GM12878 (cell line): ENCODE results near the gene COMT. TPM values are rescaled to one million over a fixed set of nuclear protein-coding genes. Genes with fewer than 3 reads are reported as not detected.

ENCODE experiments used
- ATAC-seq: fragments of 200-7000 bp; cut with Tn5 transposase; 3 replicates; pipeline ENCODE4 v1.9.1; 2020; ENCODE audit warnings: mild to moderate bottlenecking, moderate library complexity
- BruUV-seq: library from RNA; stranded (reverse); fragments of 400-500 nt; replicated peaks from 2 replicates; lab custom pipeline; 2021; lab: Mats Ljungman, UMichigan
- CTCF ChIA-PET: fragments of 300-600 bp; sonication (Branson Sonifier 250); formaldehyde crosslinking; extraction: SDS; loops from one replicate; lab custom pipeline; 2021; ENCODE audit warnings: inconsistent platforms; lab: Yijun Ruan, JAX
- POLR2A ChIA-PET: fragments of 350-600 bp; formaldehyde crosslinking; extraction: SDS; loops from one replicate; lab custom pipeline; 2021; ENCODE audit warnings: inconsistent platforms; lab: Charles Lee
- RAD21 ChIA-PET: fragments of 300-600 bp; sonication (Branson Sonifier 250); formaldehyde crosslinking; loops from one replicate; lab custom pipeline; 2023; ENCODE audit warnings: antibody characterized with exemption; ENCODE audit not compliant: unreplicated experiment; lab: Charles Lee
- SMC1A ChIA-PET: fragments of 300-600 bp; sonication (Branson Sonifier 250); formaldehyde crosslinking; loops from one replicate; lab custom pipeline; 2023; ENCODE audit not compliant: unreplicated experiment, uncharacterized antibody; lab: Charles Lee
- DNase-seq: peaks from one replicate; pipeline ENCODE4 v3.0.0-alpha.2; 2011; ENCODE audit warnings: low read depth, low spot score
- FAIRE-seq: peaks from 3 replicates; lab custom pipeline; 2011; peaks lifted over from hg19 to GRCh38; lab: Jason Lieb, UNC
- H2AFZ ChIP-seq: 2 replicates; pipeline ENCODE4 v1.6.0; 2011; ENCODE audit warnings: low read depth, low read length, control low read depth; ENCODE audit not compliant: control insufficient read depth
- H3K27ac ChIP-seq: 2 replicates; pipeline ENCODE4 v1.5.1; 2011; ENCODE audit warnings: control low read depth; ENCODE audit not compliant: control insufficient read depth, insufficient read depth
- H3K27me3 ChIP-seq, 2 experiments: replicated peaks in 1 of 2; 2 replicates each; pipeline versions ENCODE4 v1.6.0 to v1.6.1; 2011; ENCODE audit warnings: low read length in 1 of 2; ENCODE audit not compliant: control insufficient read depth in 2 of 2, insufficient read depth in 2 of 2
- H3K36me3 ChIP-seq, 2 experiments: 2 replicates each; pipeline ENCODE4 v1.5.1; 2011; ENCODE audit warnings: low read length in 1 of 2; ENCODE audit not compliant: control insufficient read depth in 2 of 2, insufficient read depth in 2 of 2
- H3K4me1 ChIP-seq: 2 replicates; pipeline ENCODE4 v1.6.1; 2011; ENCODE audit warnings: mild to moderate bottlenecking, low read length, moderate library complexity, mixed read lengths; ENCODE audit not compliant: control insufficient read depth, insufficient read depth
- H3K4me2 ChIP-seq: 2 replicates; pipeline ENCODE4 v1.6.0; 2011; ENCODE audit warnings: control low read depth; ENCODE audit not compliant: control insufficient read depth, insufficient read depth
- H3K4me3 ChIP-seq: fragments of 200-600 bp; sonication (generic); 2 replicates; pipeline ENCODE4 v1.5.1; 2016
- H3K79me2 ChIP-seq: 2 replicates; pipeline ENCODE4 v1.6.0; 2011; ENCODE audit warnings: low read length; ENCODE audit not compliant: control insufficient read depth, insufficient read depth
- H3K9ac ChIP-seq: 2 replicates; pipeline ENCODE4 v1.8.0; 2011; ENCODE audit warnings: low read length, control low read depth, mixed read lengths; ENCODE audit not compliant: control insufficient read depth, insufficient read depth
- H3K9me3 ChIP-seq: replicated peaks from 3 replicates; pipeline ENCODE4 v1.5.1; 2011; ENCODE audit warnings: mild to moderate bottlenecking, low read length; ENCODE audit not compliant: control insufficient read depth, insufficient read depth
- H4K20me1 ChIP-seq: 2 replicates; pipeline ENCODE4 v1.6.0; 2011; ENCODE audit not compliant: control insufficient read depth, insufficient read depth
- CBX3 ChIP-seq: fragments of 200-600 bp; sonication (generic); IDR thresholded peaks from 2 replicates; pipeline ENCODE4 v1.6.1; 2016; ENCODE audit warnings: low read depth, borderline replicate concordance
- ETV6 ChIP-seq, 2 experiments: fragments of 450-650 bp in 1 of 2; IDR thresholded peaks in 1 of 2; conservative IDR thresholded peaks in 1 of 2; 2 replicates each; pipeline ENCODE4 v1.6.1; 2014; ENCODE audit warnings: antibody characterized with exemption in 1 of 2, borderline replicate concordance in 1 of 2, low read depth in 1 of 2, mild to moderate bottlenecking in 1 of 2, moderate library complexity in 1 of 2
- EZH2 ChIP-seq: IDR thresholded peaks from 2 replicates; pipeline ENCODE4 v1.6.1; 2012; ENCODE audit warnings: low read depth, mild to moderate bottlenecking, control low read depth, inconsistent platforms, low read length, borderline replicate concordance; ENCODE audit not compliant: control insufficient read depth
- FOXK2 ChIP-seq: fragments of 450-650 bp; IDR thresholded peaks from 2 replicates; pipeline ENCODE4 v1.6.1; 2017; ENCODE audit warnings: mild to moderate bottlenecking, moderate library complexity
- IRF4 ChIP-seq: IDR thresholded peaks from 2 replicates; pipeline ENCODE4 v1.6.1; 2011; ENCODE audit warnings: low read depth, low read length
- POLR2AphosphoS2 ChIP-seq: IDR thresholded peaks from 2 replicates; pipeline ENCODE4 v1.6.1; 2011; ENCODE audit warnings: low read depth, mild to moderate bottlenecking, low read length, improper control_type of control experiment, moderate library complexity
- RAD21 ChIP-seq: IDR thresholded peaks from 2 replicates; pipeline ENCODE4 v1.6.1; 2011; ENCODE audit warnings: mild to moderate bottlenecking, low read depth, low read length, moderate library complexity; ENCODE audit not compliant: insufficient read depth
- RAD51 ChIP-seq: fragments of 450-650 bp; IDR thresholded peaks from 2 replicates; pipeline ENCODE4 v1.6.1; 2016; ENCODE audit warnings: moderate library complexity, mild to moderate bottlenecking, inconsistent platforms
- RBBP5 ChIP-seq: fragments of 200-600 bp; sonication (generic); conservative IDR thresholded peaks from 2 replicates; pipeline ENCODE4 v1.6.1; 2016
- SIN3A ChIP-seq: IDR thresholded peaks from 2 replicates; pipeline ENCODE4 v1.6.1; 2012; ENCODE audit warnings: low read depth, low read length, improper control_type of control experiment
- SUPT20H ChIP-seq: IDR thresholded peaks from 2 replicates; pipeline ENCODE4 v1.6.1; 2011; ENCODE audit warnings: low read depth, mild to moderate bottlenecking, low read length, moderate library complexity, borderline replicate concordance; ENCODE audit not compliant: control insufficient read depth
- YY1 ChIP-seq: IDR thresholded peaks from 2 replicates; pipeline ENCODE4 v1.6.1; 2011; ENCODE audit warnings: low read depth, mild to moderate bottlenecking, low read length
- WGBS: methylation state at CpG from one replicate; pipeline ENCODE4 v1.1.6; 2016; ENCODE audit warnings: low lambda C conversion rate; ENCODE audit not compliant: insufficient replicate concordance, insufficient coverage; ENCODE audit errors: missing lambda C conversion rate; 5-methylcytosine and 5-hydroxymethylcytosine counted together
- in situ Hi-C: fragments of 300-500 bp; cut with MboI; formaldehyde crosslinking; loops from 9 replicates; pipeline ENCODE4 v1.14.3; 2018; ENCODE audit warnings: mixed read lengths
- intact Hi-C: fragments of 100-400 bp; cut with micrococcal nuclease; formaldehyde crosslinking; loops from one replicate; pipeline ENCODE4 v1.14.2; 2022; ENCODE audit not compliant: unreplicated experiment
- polyA plus RNA-seq, 11 experiments: library from polyadenylated mRNA; depleted of rRNA in 4 of 11; unstranded in 6 of 11; stranded (reverse) in 5 of 11; fragments of >200 nt; fragmentation: Nextera tagmentation in 4 of 11; fragmentation: Illumina TruSeq in 1 of 11; extraction: Ambion mirVana in 4 of 11; extraction: Trizol in 1 of 11; gene quantifications; 1 replicate in 1 of 11; 2 replicates in 10 of 11; pipeline versions ENCODE4 v1.2.1 to v1.2.3, GENCODE V29; 2011 to 2016; ENCODE audit warnings: inconsistent platforms in 2 of 11, missing spikeins in 2 of 11, low read depth in 1 of 11
- total RNA-seq, 4 experiments: library from RNA; depleted of rRNA in 3 of 4; stranded (reverse); fragments of >200 nt in 3 of 4; fragmentation: Illumina TruSeq in 1 of 4; extraction: Trizol in 1 of 4; gene quantifications; 2 replicates each; pipeline versions ENCODE4 v1.2.1 to v1.2.3, GENCODE V29; 2013 to 2021
- TF ChIP-seq, protein P1 (sequence below): fragments of 450-650 bp; IDR thresholded peaks from 2 replicates; pipeline ENCODE4 v1.6.1; 2016; ENCODE audit warnings: mild to moderate bottlenecking, moderate library complexity, borderline replicate concordance
- TF ChIP-seq, protein P2 (sequence below): IDR thresholded peaks from 2 replicates; pipeline ENCODE4 v1.6.1; 2011; ENCODE audit warnings: low read depth, low read length, improper control_type of control experiment, borderline replicate concordance
- TF ChIP-seq, protein P3 (sequence below): fragments of 450-650 bp; IDR thresholded peaks from 2 replicates; pipeline ENCODE4 v1.6.1; 2016; ENCODE audit warnings: mild to moderate bottlenecking
- TF ChIP-seq, protein P4 (sequence below): fragments of 450-650 bp; IDR thresholded peaks from 2 replicates; pipeline ENCODE4 v1.6.1; 2017; ENCODE audit warnings: mild to moderate bottlenecking, low read depth, inconsistent platforms; ENCODE audit not compliant: poor library complexity, severe bottlenecking

COMT gene
- total and polyA plus RNA-seq, 10 of the 15 experiments (the other 5 are each of a cell fraction or from before 2014, with no cell fraction given), result 4.5 to 152 (median 66.1) TPM

DNA sequence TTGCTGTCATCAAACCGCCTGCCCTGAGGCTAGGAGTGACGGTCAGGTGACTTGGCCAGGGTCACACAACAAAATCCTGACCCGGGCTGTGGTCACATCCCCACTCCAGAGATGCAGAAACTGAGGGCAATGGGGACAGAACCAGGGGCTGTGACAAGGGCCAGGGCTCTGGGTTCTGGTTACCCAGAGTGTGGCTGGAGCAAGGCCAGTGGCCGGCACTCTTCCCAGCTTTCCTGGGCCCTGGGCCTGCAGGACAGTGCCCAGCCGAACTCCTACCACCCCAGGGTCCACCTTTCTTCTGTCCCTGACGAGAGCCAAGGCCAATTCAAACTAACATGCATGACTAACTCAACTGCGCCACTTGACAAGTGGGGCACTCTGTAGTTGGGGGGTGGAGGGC lies 39.2 kb downstream of the COMT start:
- Histone ChIP-seq H3K4me3 (no peak overlapping the region), H3K9ac (no peak overlapping the region), H3K4me2 (no peak overlapping the region), H3K27ac (no peak overlapping the region), H3K27me3 (no peaks in the 10 kb centered on the region), H4K20me1 (no peaks in the 10 kb centered on the region), H3K9me3 (no peaks in the 10 kb centered on the region), H2AFZ (no peak overlapping the region), H3K36me3 (no peaks in the 10 kb centered on the region; a peak in 1 of 4 replicates), H3K4me1 (no peaks in the 10 kb centered on the region), H3K79me2 (no peaks in the 10 kb centered on the region)
- SMC1A ChIA-PET, result no interaction called here
- no TSS peak for BruUV-seq
- RAD21 ChIA-PET, result no interaction called here
- in situ Hi-C loops (no loop called here), intact Hi-C loops (no loop called here)
- CTCF ChIA-PET, result no interaction called here
- FAIRE-seq (no peak), ATAC-seq (no peak), DNase-seq (no peak)
- WGBS, result 48% methylated on average over 7 of the region's 7 CpGs
- TF ChIP-seq YY1 (no peak), RAD51 (no peak), RBBP5 (no peak), POLR2AphosphoS2 (no peak), RAD21 (no peak), FOXK2 (no peak), ETV6 (conservative IDR thresholded peaks at IDR 0.05 in 1 of 2, IDR thresholded peaks at IDR 0.05 in 1 of 2; ENCODE audit: borderline replicate concordance in 1 of 2, low read depth in 1 of 2) (no peak), SUPT20H (no peak), EZH2 (no peak), SIN3A (no peak), IRF4 (no peak), CBX3 (no peak)
- TF ChIP-seq, protein P1, sequence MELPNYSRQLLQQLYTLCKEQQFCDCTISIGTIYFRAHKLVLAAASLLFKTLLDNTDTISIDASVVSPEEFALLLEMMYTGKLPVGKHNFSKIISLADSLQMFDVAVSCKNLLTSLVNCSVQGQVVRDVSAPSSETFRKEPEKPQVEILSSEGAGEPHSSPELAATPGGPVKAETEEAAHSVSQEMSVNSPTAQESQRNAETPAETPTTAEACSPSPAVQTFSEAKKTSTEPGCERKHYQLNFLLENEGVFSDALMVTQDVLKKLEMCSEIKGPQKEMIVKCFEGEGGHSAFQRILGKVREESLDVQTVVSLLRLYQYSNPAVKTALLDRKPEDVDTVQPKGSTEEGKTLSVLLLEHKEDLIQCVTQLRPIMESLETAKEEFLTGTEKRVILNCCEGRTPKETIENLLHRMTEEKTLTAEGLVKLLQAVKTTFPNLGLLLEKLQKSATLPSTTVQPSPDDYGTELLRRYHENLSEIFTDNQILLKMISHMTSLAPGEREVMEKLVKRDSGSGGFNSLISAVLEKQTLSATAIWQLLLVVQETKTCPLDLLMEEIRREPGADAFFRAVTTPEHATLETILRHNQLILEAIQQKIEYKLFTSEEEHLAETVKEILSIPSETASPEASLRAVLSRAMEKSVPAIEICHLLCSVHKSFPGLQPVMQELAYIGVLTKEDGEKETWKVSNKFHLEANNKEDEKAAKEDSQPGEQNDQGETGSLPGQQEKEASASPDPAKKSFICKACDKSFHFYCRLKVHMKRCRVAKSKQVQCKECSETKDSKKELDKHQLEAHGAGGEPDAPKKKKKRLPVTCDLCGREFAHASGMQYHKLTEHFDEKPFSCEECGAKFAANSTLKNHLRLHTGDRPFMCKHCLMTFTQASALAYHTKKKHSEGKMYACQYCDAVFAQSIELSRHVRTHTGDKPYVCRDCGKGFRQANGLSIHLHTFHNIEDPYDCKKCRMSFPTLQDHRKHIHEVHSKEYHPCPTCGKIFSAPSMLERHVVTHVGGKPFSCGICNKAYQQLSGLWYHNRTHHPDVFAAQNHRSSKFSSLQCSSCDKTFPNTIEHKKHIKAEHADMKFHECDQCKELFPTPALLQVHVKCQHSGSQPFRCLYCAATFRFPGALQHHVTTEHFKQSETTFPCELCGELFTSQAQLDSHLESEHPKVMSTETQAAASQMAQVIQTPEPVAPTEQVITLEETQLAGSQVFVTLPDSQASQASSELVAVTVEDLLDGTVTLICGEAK, result no peak
- TF ChIP-seq, protein P2, sequence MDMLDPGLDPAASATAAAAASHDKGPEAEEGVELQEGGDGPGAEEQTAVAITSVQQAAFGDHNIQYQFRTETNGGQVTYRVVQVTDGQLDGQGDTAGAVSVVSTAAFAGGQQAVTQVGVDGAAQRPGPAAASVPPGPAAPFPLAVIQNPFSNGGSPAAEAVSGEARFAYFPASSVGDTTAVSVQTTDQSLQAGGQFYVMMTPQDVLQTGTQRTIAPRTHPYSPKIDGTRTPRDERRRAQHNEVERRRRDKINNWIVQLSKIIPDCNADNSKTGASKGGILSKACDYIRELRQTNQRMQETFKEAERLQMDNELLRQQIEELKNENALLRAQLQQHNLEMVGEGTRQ, result no peak
- TF ChIP-seq, protein P3, sequence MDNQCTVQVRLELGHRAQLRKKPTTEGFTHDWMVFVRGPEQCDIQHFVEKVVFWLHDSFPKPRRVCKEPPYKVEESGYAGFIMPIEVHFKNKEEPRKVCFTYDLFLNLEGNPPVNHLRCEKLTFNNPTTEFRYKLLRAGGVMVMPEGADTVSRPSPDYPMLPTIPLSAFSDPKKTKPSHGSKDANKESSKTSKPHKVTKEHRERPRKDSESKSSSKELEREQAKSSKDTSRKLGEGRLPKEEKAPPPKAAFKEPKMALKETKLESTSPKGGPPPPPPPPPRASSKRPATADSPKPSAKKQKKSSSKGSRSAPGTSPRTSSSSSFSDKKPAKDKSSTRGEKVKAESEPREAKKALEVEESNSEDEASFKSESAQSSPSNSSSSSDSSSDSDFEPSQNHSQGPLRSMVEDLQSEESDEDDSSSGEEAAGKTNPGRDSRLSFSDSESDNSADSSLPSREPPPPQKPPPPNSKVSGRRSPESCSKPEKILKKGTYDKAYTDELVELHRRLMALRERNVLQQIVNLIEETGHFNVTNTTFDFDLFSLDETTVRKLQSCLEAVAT, result no peak
- TF ChIP-seq, protein P4, sequence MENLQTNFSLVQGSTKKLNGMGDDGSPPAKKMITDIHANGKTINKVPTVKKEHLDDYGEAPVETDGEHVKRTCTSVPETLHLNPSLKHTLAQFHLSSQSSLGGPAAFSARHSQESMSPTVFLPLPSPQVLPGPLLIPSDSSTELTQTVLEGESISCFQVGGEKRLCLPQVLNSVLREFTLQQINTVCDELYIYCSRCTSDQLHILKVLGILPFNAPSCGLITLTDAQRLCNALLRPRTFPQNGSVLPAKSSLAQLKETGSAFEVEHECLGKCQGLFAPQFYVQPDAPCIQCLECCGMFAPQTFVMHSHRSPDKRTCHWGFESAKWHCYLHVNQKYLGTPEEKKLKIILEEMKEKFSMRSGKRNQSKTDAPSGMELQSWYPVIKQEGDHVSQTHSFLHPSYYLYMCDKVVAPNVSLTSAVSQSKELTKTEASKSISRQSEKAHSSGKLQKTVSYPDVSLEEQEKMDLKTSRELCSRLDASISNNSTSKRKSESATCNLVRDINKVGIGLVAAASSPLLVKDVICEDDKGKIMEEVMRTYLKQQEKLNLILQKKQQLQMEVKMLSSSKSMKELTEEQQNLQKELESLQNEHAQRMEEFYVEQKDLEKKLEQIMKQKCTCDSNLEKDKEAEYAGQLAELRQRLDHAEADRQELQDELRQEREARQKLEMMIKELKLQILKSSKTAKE, result no peak
- POLR2A ChIA-PET, result no interaction called here
